Measurements from ENCODE around the gene NHLH1.

The NHLH1 gene

GRCh38 chr1:160366731-160367515 lies at the start of gene NHLH1:
Gene NHLH1 (plus strand): TSS chr1:160367071. CDS start chr1:160370732, 3,661 bp downstream.
- no peak for DNase-seq

DNA sequence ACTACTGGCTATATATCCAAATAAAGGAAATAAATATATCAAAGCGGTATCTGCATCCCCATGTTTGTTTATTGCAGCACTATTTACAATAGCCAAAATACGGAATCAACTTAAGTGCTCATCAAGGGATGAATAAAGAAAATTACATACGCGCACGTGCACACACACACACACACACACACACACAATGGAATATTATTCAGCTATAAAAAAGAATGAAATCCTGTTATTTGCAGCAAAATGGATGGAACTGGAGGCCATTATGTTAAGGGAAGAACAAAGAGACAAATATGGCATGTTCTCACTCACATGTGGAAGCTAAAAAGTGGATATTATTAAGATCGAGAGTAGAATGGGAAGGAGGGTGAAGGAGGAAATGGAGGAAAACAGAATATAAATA lies 44.0 kb upstream of the NHLH1 start:
- no peak for DNase-seq

GRCh38 chr1:160325252-160325651 lies 41.6 kb upstream of the NHLH1 start:
- no peak for DNase-seq

DNA sequence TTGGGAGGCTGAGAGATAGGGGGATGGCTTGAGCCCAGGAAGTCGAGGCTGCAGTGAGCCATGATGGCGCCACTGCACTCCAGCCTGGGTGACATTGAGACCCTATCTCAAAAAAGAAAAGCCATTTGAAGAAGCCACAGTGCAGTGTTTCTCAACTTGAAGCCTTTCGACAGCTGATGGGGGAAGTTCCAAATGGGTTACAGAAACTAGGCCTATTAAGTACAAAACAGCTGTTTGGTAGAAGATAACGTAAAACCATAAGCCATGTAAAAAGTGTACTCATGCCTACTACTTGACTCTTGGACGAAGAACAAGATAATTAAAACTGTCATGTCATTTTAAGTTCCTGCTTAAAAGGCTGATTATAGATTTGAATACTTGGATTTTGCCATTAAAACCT lies 40.5 kb upstream of the NHLH1 start:
- no peak for DNase-seq

DNA sequence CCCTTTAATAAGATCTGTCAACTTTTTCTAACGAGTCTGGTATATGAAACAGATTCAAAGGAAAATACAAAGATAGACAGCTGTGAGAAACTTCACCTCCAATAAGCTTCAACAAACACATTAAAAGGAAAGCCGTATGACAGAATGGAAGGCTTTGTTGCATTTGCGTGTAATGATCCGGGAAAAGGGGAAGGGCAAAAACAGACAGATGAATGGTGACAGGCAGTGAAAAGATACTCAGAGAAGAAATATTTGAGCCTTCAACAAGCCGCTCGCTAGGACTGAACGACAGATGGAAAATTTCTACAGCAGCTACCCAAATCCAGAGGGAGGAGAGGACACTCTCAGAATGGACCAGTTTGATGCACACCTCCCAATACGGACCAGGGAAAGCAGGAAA lies 38.7 kb upstream of the NHLH1 start:
- no peak for DNase-seq

- no peak for DNase-seq
Observed at GRCh38 chr1:160330119-160330518, 36.8 kb upstream of the NHLH1 start.

DNA sequence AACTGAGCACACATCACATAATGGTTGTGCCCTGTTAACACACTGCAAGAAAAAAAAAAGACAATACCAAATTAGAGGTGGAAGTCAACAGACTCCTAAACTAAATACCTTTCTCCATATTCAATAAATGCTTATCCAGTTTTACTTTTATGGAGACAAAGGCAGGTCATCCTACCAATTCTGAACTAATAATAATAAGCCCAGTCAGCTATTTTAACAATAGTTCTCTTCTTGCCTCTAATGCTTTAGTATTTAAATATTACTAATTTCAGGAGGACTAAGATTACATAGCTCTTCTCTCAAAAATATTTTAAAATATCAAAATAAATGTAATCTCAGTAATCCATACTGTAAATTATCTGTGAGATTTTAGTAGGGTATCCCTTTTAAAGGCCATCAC lies 34.4 kb upstream of the NHLH1 start:
- DNase-seq: no peak

- DNase-seq: no peak
Observed at GRCh38 chr1:160338580-160338979, 28.3 kb upstream of the NHLH1 start.

DNA sequence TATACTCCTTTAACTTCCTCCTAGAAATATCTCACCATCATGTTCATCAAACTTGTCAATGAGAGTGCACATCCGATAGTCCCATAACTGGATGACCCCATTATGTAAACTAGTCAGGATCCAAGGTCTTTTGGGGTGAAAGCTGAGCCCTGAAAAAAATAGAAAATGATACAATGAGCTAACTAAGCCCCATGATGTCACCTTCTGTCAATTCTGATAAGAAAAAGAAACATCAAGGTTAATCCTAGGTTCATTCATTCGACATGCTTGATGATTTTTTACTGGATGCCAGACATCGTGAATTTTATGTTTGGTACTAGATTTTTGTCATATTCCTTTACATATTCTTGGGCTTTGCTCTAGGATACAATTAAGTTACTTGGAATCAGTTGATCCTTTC lies 26.7 kb upstream of the NHLH1 start:
- DNase-seq: no peak

DNA sequence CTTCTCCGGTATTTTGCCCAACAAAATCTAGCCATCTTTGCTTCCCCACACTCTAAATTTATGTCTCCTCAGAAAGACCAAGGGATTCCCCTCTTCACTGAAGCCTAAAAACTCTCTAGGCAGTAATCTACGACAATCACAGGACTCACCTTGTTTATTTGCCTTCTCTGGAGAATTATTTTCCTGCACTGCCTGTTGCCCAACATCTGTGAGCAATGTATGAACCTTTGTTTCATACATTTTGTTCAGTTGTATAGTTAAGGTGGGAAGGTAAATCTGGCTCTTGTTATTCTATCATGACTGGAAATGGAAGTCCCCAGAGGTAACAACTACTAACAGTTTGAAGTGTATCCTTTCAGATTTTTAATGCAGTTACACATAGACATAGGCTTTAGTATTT lies 26.0 kb upstream of the NHLH1 start:
- DNase-seq: no peak

DNA sequence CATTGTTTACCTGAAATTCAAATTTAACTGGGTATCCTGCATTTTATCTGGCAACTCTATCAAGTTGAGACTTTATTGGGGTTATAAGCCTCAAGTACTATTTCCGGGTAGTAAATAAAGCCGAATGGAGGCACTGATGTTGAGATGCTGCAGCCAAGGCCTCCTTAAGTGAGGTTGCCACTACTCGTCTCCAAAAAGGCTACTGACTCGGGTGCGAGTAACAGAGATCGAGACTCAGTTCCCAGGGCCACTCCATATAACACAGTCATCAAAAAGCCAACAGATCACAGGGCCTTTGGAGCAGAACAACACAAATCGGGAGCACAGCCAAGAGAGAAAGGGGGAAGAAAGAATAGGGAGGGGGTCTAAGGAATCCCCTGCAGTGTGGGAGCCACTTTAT lies 24.3 kb upstream of the NHLH1 start:
- no peak for DNase-seq

DNA sequence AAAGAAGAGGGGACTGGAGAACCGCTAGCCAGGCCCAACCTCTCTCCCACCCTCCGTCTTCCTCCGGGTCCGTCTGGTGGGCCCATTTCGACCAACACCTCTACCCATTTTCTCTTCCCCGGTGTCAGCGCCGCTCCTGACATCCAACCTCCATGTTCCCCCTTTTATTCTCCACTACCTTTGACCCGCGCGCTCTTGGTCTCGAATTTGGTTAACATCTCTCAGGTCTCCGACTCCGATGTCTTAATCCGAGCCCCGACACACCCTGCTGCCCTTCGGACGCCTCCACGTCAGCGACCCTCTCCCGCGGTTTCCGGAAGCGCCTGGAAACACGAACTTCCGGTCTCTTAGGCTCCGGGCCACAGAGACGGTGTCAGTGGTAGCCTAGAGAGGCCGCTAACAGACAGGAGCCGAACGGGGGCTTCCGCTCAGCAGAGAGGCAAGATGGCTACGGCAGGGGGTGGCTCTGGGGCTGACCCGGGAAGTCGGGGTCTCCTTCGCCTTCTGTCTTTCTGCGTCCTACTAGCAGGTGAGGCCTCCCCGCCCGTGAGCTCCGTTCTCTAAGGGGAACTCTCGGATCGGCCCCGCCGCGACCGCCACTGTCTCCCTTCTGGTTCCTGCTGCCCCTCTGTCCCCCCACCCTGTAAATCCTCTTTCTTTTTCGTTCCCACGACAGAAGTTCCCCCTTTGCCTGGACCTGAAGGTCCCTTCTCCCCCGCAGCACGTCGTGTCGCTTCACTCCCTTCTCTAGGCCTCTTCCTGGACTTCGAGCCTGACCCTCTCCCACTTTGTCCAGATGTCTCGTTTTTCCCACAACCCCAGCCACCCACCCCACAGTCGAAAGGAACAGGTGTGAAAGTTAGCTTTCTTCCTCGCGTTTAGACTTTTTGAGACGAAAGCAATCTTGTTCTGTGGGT lies 23.7 kb upstream of the NHLH1 start, which contains the start of the genes COPA and NCSTN:
Gene COPA (minus strand): TSS at position 298 of the 917 bp plus-strand sequence. CDS start 80 bp downstream, at position 218.
Gene NCSTN (plus strand): TSS at position 431 of the 917 bp plus-strand sequence. CDS start 14 bp downstream, at position 445.
- peak; percentile 85 to 88 for DNase-seq

- DNase-seq: no peak
Observed at GRCh38 chr1:160344241-160344640, 22.6 kb upstream of the NHLH1 start.

DNA sequence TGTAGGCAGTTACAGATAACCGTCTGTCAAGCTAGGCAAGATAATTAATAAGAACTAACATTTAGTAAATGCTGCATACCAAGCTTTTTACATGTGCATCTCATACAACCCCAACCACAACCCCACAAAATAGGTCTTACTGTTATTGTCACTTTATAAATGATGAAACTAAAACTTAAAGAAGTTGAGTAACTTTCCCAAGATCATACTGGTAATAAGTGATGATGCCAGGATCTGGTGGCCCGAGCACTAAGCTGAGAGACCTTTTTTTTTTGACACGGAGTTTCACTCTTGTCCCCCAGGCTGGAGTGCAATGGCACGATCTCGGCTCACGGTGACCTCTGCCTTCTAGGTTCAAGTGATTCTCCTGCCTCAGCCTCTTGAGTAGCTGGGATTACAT lies 21.9 kb upstream of the NHLH1 start:
- no peak for DNase-seq

- no peak for DNase-seq
Observed at GRCh38 chr1:160346463-160346862, 20.4 kb upstream of the NHLH1 start.

GRCh38 chr1:160346958-160347357 lies 19.9 kb upstream of the NHLH1 start:
- DNase-seq: no peak

GRCh38 chr1:160351629-160352028 lies 15.2 kb upstream of the NHLH1 start:
- no peak for DNase-seq

DNA sequence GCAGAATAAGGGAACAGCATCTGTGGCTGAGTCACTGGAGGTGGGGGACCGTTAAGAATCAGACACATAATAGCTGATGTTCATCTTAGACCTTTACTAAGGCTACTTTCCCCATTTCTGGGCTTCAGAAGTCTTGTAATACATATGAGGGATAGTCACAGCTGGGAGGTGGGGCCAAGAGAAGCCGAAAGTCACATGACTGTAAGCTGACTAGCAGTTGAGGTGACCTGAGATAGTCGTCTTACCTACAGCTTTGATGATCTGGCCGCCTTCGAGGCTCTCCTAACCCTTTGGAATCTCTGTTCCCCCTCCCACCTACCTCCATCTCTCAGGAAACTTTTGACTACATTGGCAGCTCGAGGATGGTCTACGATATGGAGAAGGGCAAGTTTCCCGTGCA lies 14.3 kb upstream of the NHLH1 start:
- DNase-seq: no peak

DNA sequence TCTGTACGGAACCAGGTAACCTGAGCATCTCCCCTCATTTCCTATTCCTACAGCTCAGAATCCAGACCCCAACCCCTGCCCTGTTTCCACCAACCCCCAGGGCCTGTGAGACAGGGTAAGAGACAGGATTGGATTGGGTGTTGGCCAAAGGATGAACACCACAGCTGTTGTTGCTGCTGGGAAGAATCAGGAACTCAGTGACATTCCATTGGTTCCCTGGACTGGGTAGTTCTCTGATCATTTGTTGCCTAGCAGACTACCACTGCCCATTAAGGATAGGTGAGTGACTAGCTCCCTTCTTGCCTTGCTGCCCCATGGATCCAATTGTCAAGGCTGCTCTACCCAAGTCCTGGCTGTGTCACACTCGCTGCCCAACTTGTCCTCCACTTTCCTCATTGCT lies 13.6 kb upstream of the NHLH1 start:
- DNase-seq: no peak

- DNase-seq: peak; percentile 8 to 26
Observed at GRCh38 chr1:160354388-160354985, 12.4 kb upstream of the NHLH1 start.

GRCh38 chr1:160357286-160358002 lies 9.4 kb upstream of the NHLH1 start:
- no peak for DNase-seq

GRCh38 chr1:160358073-160358472 lies 8.8 kb upstream of the NHLH1 start:
- no peak for DNase-seq

All from activated CD4-positive, alpha-beta T cell treated with anti-CD3 and anti-CD28 coated beads for 4 hours (primary cell).